PC-9 (cell line): ENCODE results near the gene ZNF598. TPM values are rescaled to one million over a fixed set of nuclear protein-coding genes. Genes with fewer than 3 reads are reported as not detected.

Source experiments
- BruUV-seq: library from RNA; stranded (reverse); fragments of 400-500 nt; replicated peaks from 2 replicates; lab custom pipeline; 2021; lab: Mats Ljungman, UMichigan
- CTCF ChIA-PET: fragments of 300-600 bp; sonication (Branson Sonifier 250); formaldehyde crosslinking; loops from one replicate; lab custom pipeline; 2022; ENCODE audit warnings: antibody characterized with exemption; lab: Charles Lee
- POLR2A ChIA-PET: fragments of 300-600 bp; sonication (Branson Sonifier 250); formaldehyde crosslinking; loops from one replicate; lab custom pipeline; 2022; ENCODE audit warnings: antibody characterized with exemption; ENCODE audit not compliant: unreplicated experiment; lab: Charles Lee
- DNase-seq, 2 experiments: peaks; one replicate each; pipeline versions ENCODE4 v3.0.0 to v3.0.0-alpha.2; 2015 to 2022; ENCODE audit warnings: mixed read lengths in 1 of 2
- H2AFZ ChIP-seq: fragments of 200-600 bp; sonication (generic); 2 replicates; pipeline ENCODE4 v1.8.1; 2017; ENCODE audit warnings: antibody characterized with exemption
- H3F3A ChIP-seq: fragments of 200-600 bp; sonication (generic); 2 replicates; pipeline ENCODE4 v1.8.1; 2017; ENCODE audit warnings: antibody characterized with exemption, mild to moderate bottlenecking, low read depth; ENCODE audit not compliant: insufficient read depth
- H3K27ac ChIP-seq: fragments of 200-600 bp; sonication (generic); 2 replicates; pipeline ENCODE4 v1.6.1; 2016; ENCODE audit warnings: mixed run types
- H3K27me3 ChIP-seq: fragments of 200-600 bp; sonication (generic); 2 replicates; pipeline ENCODE4 v1.6.1; 2016; ENCODE audit warnings: low read depth, mixed run types; ENCODE audit not compliant: insufficient read depth
- H3K36me3 ChIP-seq: fragments of 200-600 bp; sonication (generic); 2 replicates; pipeline ENCODE4 v1.6.1; 2016; ENCODE audit warnings: low read depth, mixed run types
- H3K4me1 ChIP-seq: fragments of 200-600 bp; sonication (generic); replicated peaks from 2 replicates; pipeline ENCODE4 v1.6.1; 2016; ENCODE audit warnings: mixed run types; ENCODE audit not compliant: insufficient read depth
- H3K4me2 ChIP-seq: fragments of 200-600 bp; sonication (generic); 2 replicates; pipeline ENCODE4 v1.6.1; 2017; ENCODE audit warnings: mixed run types
- H3K4me3 ChIP-seq: fragments of 200-600 bp; sonication (generic); 2 replicates; pipeline ENCODE4 v1.6.1; 2016; ENCODE audit warnings: mixed run types
- H3K79me2 ChIP-seq: fragments of 200-600 bp; sonication (generic); 2 replicates; pipeline ENCODE4 v1.6.1; 2017; ENCODE audit warnings: low read depth, mixed run types
- H3K9me2 ChIP-seq: fragments of 200-600 bp; sonication (generic); 2 replicates; pipeline ENCODE4 v1.8.1; 2017; ENCODE audit warnings: mild to moderate bottlenecking; ENCODE audit not compliant: insufficient read depth
- H3K9me3 ChIP-seq: fragments of 200-600 bp; sonication (generic); 2 replicates; pipeline ENCODE4 v1.8.1; 2016; ENCODE audit warnings: low read depth; ENCODE audit not compliant: insufficient read depth
- H4K20me1 ChIP-seq: fragments of 200-600 bp; sonication (generic); 2 replicates; pipeline ENCODE4 v1.8.1; 2017; ENCODE audit not compliant: insufficient read depth
- EZH2 ChIP-seq: fragments of 200-600 bp; sonication (generic); IDR thresholded peaks from 2 replicates; pipeline ENCODE4 v1.8.0; 2017; ENCODE audit warnings: antibody characterized with exemption, low read depth
- intact Hi-C: fragments of 100-400 bp; cut with micrococcal nuclease; formaldehyde crosslinking; loops from one replicate; pipeline ENCODE4 v1.10.0; 2022; ENCODE audit not compliant: unreplicated experiment
- total RNA-seq: library from RNA; stranded (reverse); gene quantifications from 2 replicates; pipeline ENCODE4 v1.2.3, GENCODE V29; 2021
- TF ChIP-seq, protein P1 (sequence below): fragments of 200-600 bp; sonication (generic); conservative IDR thresholded peaks from 2 replicates; pipeline ENCODE4 v1.6.1; 2017; ENCODE audit warnings: mixed run types, antibody characterized with exemption, mild to moderate bottlenecking, moderate library complexity

The ZNF598 gene
- total RNA-seq, 1 experiment from 2014 or later, result 72.5 TPM

DNA sequence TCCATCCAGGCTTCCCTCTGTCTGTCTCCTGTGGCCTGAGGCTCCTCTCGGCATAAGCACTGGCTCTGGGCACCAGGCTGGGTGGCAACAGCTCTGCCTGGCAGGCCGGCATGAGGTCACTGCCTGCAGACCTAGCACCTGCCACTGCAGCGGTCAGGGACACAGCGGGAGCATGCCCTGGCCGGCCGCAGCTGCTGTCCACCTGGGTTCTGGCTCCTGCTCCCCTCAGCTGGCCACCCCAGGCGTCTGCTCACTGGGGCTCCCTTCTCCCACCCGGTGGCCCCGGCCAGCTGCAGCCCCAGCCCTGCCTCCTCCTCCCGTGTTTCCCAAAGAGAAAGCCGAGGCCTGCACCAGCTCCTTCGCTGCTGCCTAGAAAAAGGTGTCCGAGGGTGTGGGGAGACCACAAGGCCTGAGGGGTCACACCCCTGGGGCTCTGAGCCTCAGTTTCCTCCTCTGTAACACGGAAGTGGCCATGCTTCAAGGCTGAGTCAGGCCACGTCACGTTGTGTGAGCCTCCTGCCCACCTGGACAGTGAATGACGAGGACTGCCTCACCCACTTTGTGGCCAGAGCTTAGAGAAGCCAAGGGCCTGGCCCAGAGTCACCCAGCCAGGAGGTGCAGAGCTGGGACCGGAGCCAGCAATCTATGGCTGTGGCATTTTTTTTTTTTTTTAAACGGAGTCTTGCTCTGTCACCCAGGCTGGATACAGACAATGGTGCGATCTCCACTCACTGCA, 31.3 kb upstream of the ZNF598 start:
- TF ChIP-seq, protein P1, sequence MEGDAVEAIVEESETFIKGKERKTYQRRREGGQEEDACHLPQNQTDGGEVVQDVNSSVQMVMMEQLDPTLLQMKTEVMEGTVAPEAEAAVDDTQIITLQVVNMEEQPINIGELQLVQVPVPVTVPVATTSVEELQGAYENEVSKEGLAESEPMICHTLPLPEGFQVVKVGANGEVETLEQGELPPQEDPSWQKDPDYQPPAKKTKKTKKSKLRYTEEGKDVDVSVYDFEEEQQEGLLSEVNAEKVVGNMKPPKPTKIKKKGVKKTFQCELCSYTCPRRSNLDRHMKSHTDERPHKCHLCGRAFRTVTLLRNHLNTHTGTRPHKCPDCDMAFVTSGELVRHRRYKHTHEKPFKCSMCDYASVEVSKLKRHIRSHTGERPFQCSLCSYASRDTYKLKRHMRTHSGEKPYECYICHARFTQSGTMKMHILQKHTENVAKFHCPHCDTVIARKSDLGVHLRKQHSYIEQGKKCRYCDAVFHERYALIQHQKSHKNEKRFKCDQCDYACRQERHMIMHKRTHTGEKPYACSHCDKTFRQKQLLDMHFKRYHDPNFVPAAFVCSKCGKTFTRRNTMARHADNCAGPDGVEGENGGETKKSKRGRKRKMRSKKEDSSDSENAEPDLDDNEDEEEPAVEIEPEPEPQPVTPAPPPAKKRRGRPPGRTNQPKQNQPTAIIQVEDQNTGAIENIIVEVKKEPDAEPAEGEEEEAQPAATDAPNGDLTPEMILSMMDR, result no peak
- TF ChIP-seq EZH2, result no peak
- intact Hi-C loops, result loop anchor here (10.0 kb wide), 1 partner anchor 564 kb away; no protein-coding TSS in a partner anchor
- no TSS peak for BruUV-seq

DNA sequence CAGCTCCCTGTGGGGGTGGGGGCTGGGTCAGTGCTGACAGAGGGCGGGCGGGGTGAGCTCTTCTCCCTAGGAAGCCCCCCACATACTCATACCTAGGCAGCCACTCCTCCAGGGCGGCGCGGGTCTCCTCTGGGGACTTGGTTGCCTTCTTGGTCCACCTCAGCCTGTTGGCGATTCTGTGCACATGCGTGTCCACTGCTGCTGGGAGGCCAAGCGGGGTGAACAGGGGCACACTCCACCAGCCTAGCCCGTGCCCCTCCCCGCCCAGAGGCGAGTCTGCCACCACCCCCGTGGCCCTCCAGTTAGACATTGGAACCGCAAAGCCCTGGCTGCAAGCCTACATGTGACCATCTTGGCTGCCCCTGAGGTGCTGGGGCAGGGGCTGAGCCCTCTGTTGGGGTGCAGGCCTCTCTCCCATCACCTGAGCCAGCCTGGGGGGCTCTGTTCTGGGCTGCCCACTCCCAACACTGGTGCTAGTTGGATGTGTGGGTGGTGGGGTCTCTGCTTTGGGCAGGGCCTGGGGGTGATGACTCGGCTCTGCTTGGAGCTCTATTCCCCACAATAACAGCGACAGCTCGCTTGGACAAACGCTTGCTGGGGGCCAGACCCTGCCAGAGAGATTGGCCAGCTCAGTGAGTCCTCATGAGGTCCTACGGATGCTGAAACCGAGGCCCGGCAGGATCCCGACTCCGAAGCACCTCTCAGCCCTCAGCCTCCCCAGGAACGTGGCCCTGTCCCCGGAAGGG, 30.6 kb upstream of the ZNF598 start:
- peaks cover 32% of the 10 kb centered on the region for H3F3A ChIP-seq
- no peaks in the 10 kb centered on the region for H3K27me3 ChIP-seq
- no peaks in the 10 kb centered on the region for H4K20me1 ChIP-seq
- TF ChIP-seq, protein P1, result no peak
- TF ChIP-seq EZH2, result no peak
- H3K4me1 ChIP-seq, result peaks cover 45% of the 10 kb centered on the region
- DNase-seq, result peak in 1 of 2 experiments; percentile 55
- H3K4me2 ChIP-seq, result peak overlapping the region; percentile 71
- no peak overlapping the region for H3K4me3 ChIP-seq
- intact Hi-C loops, result loop anchor here (10.0 kb wide), 1 partner anchor 565 kb away; no protein-coding TSS in a partner anchor
- H3K9me3 ChIP-seq, result no peaks in the 10 kb centered on the region
- H3K79me2 ChIP-seq, result no peaks in the 10 kb centered on the region; the same call in 1 of the 2 replicates
- no TSS peak for BruUV-seq
- H3K36me3 ChIP-seq, result no peaks in the 10 kb centered on the region
- H2AFZ ChIP-seq, result no peak overlapping the region
- no peaks in the 10 kb centered on the region for H3K9me2 ChIP-seq
- ChIA-PET POLR2A (interaction anchor here (0.7 kb wide), 1 partner anchor 1741 kb away, joined by 3 read pairs; no protein-coding TSS in a partner anchor), CTCF (interaction anchor here (0.9 kb wide), 1 partner anchor 17 kb away, joined by 3 read pairs; no protein-coding TSS in a partner anchor)
- peak overlapping the region; percentile 95 for H3K27ac ChIP-seq

More for the DNA sequence above, 31.3 kb upstream of the ZNF598 start:
- no peak overlapping the region for H3K4me3 ChIP-seq
- ChIA-PET POLR2A (interaction anchor here (0.6 to 0.9 kb wide), 8 partner anchors 18 to 1741 kb away, joined by 3 to 14 read pairs (median 3); partner anchors contain the start of genes TRAF7, UQCC4 and ZNF213), CTCF (interaction anchor here (0.6 to 0.9 kb wide), 3 partner anchors 14 to 154 kb away, joined by 3 to 12 read pairs (median 8); partner anchors contain the start of gene NHERF2)
- no peaks in the 10 kb centered on the region for H3K9me2 ChIP-seq
- H3K4me1 ChIP-seq, result peaks cover 45% of the 10 kb centered on the region
- peaks cover 32% of the 10 kb centered on the region for H3F3A ChIP-seq
- peak; percentile 94 to 96 for DNase-seq
- H3K4me2 ChIP-seq, result peak overlapping the region; percentile 71
- peak overlapping the region; percentile 95 for H3K27ac ChIP-seq
- H4K20me1 ChIP-seq, result no peaks in the 10 kb centered on the region
- H3K36me3 ChIP-seq, result no peaks in the 10 kb centered on the region
- no peaks in the 10 kb centered on the region for H3K27me3 ChIP-seq
- H2AFZ ChIP-seq, result peak overlapping the region; percentile 65; the same call in 1 of the 2 replicates
- H3K79me2 ChIP-seq, result no peaks in the 10 kb centered on the region; the same call in 1 of the 2 replicates
- no peaks in the 10 kb centered on the region for H3K9me3 ChIP-seq
